H1 (cell line): Measurements from ENCODE around the gene TP53RK. TPM values are rescaled to one million over a fixed set of nuclear protein-coding genes. Genes with fewer than 3 reads are reported as not detected.

Experiments used
- CTCF ChIA-PET: fragments of 300-600 bp; sonication (Branson Sonifier 250); formaldehyde crosslinking; loops from one replicate; lab custom pipeline; 2021; ENCODE audit not compliant: partially characterized antibody; lab: Charles Lee
- POLR2A ChIA-PET: fragments of 300-600 bp; sonication (Branson Sonifier 250); formaldehyde crosslinking; loops from one replicate; lab custom pipeline; 2021; ENCODE audit warnings: inconsistent platforms; ENCODE audit not compliant: partially characterized antibody; lab: Charles Lee
- DNase-seq, 2 experiments: peaks; one replicate each; pipeline versions ENCODE4 v3.0.0 to v3.0.0-alpha.2; 2010 to 2022; ENCODE audit warnings: low spot score in 2 of 2, low read depth in 1 of 2, mixed read lengths in 1 of 2
- FAIRE-seq: peaks from 2 replicates; lab custom pipeline; 2011; peaks lifted over from hg19 to GRCh38; lab: Jason Lieb, UNC
- H2AFZ ChIP-seq: 2 replicates; pipeline ENCODE4 v1.8.1; 2012; ENCODE audit warnings: low read length, inconsistent platforms
- H2AK5ac ChIP-seq: 2 replicates; pipeline ENCODE4 v1.6.1; 2013; ENCODE audit warnings: low read depth, low read length
- H2BK120ac ChIP-seq: replicated peaks from 2 replicates; pipeline ENCODE3; 2013; ENCODE audit warnings: low read depth, low read length, inconsistent platforms
- H2BK12ac ChIP-seq: 2 replicates; pipeline ENCODE4 v1.6.1; 2013; ENCODE audit warnings: low read depth, low read length
- H2BK15ac ChIP-seq: 2 replicates; pipeline ENCODE4 v1.6.1; 2013; ENCODE audit warnings: low read length
- H2BK20ac ChIP-seq: 2 replicates; pipeline ENCODE4 v1.6.1; 2013; ENCODE audit warnings: low read length
- H2BK5ac ChIP-seq: 2 replicates; pipeline ENCODE4 v1.6.1; 2013; ENCODE audit warnings: low read depth, low read length
- H3K14ac ChIP-seq: 2 replicates; pipeline ENCODE4 v1.6.1; 2013; ENCODE audit warnings: inconsistent platforms; ENCODE audit not compliant: insufficient read length
- H3K18ac ChIP-seq: 2 replicates; pipeline ENCODE4 v1.6.1; 2013; ENCODE audit warnings: low read length; ENCODE audit errors: extremely low read depth
- H3K23ac ChIP-seq: 2 replicates; pipeline ENCODE4 v1.6.1; 2013; ENCODE audit warnings: inconsistent platforms; ENCODE audit not compliant: insufficient read length
- H3K23me2 ChIP-seq: 2 replicates; pipeline ENCODE4 v1.6.1; 2013; ENCODE audit warnings: low read depth, low read length
- H3K27ac ChIP-seq: 2 replicates; pipeline ENCODE4 v1.6.1; 2011; ENCODE audit warnings: low read depth, low read length, inconsistent platforms
- H3K27me3 ChIP-seq, 4 experiments: replicated peaks in 1 of 4; 1 replicate in 1 of 4; 2 replicates in 3 of 4; pipeline versions ENCODE4 v1.6.1 to v1.8.1; 2011 to 2013; ENCODE audit warnings: low read length in 3 of 4, mild to moderate bottlenecking in 3 of 4, inconsistent platforms in 2 of 4, mixed read lengths in 2 of 4, moderate library complexity in 1 of 4; ENCODE audit not compliant: control insufficient read depth in 3 of 4, insufficient read depth in 3 of 4; ENCODE audit errors: extremely low read depth in 1 of 4
- H3K36me3 ChIP-seq, 4 experiments: 2 replicates each; pipeline versions ENCODE4 v1.6.1 to v1.8.1; 2011 to 2013; ENCODE audit warnings: mild to moderate bottlenecking in 4 of 4, low read length in 3 of 4, moderate library complexity in 2 of 4, control low read depth in 1 of 4, inconsistent platforms in 1 of 4; ENCODE audit not compliant: insufficient read depth in 4 of 4, control insufficient read depth in 2 of 4
- H3K4ac ChIP-seq: replicated peaks from 2 replicates; pipeline ENCODE3; 2013; ENCODE audit warnings: low read length, low read depth, mixed read lengths, inconsistent platforms; ENCODE audit not compliant: insufficient read length
- H3K4me1 ChIP-seq, 4 experiments: replicated peaks in 1 of 4; 1 replicate in 1 of 4; 2 replicates in 3 of 4; pipeline versions ENCODE4 v1.6.1 to v1.8.1; 2011 to 2013; ENCODE audit warnings: low read length in 3 of 4, inconsistent platforms in 2 of 4, mixed read lengths in 1 of 4; ENCODE audit not compliant: insufficient read depth in 4 of 4, control insufficient read depth in 3 of 4
- H3K4me2 ChIP-seq, 2 experiments: 2 replicates each; pipeline versions ENCODE4 v1.6.1 to v1.8.1; 2011 to 2013; ENCODE audit warnings: low read depth in 2 of 2, low read length in 2 of 2, control low read depth in 1 of 2, inconsistent platforms in 1 of 2, mild to moderate bottlenecking in 1 of 2; ENCODE audit not compliant: insufficient read depth in 1 of 2
- H3K4me3 ChIP-seq, 4 experiments: fragments of 200-600, 300-600 bp in 1 of 4; sonication (generic), shearing (Covaris generic), sonication (Bioruptor Twin) in 1 of 4; 2 replicates each; pipeline versions ENCODE4 v1.5.1 to v1.8.1; 2011 to 2016; ENCODE audit warnings: low read length in 4 of 4, low read depth in 3 of 4, control low read depth in 2 of 4, inconsistent platforms in 2 of 4, mild to moderate bottlenecking in 2 of 4, mixed read lengths in 1 of 4, moderate library complexity in 1 of 4; ENCODE audit not compliant: insufficient read depth in 2 of 4; ENCODE audit errors: extremely low read depth in 1 of 4
- H3K56ac ChIP-seq: replicated peaks from 2 replicates; pipeline ENCODE3; 2013; ENCODE audit warnings: low read depth, mild to moderate bottlenecking, mixed read lengths, low read length, inconsistent platforms; ENCODE audit not compliant: insufficient read length
- H3K79me1 ChIP-seq: 2 replicates; pipeline ENCODE4 v1.6.1; 2013; ENCODE audit warnings: low read depth, low read length, control low read depth
- H3K79me2 ChIP-seq, 2 experiments: 2 replicates each; pipeline versions ENCODE4 v1.6.1 to v1.8.1; 2012 to 2013; ENCODE audit warnings: low read length in 2 of 2, mild to moderate bottlenecking in 2 of 2, inconsistent platforms in 1 of 2; ENCODE audit not compliant: insufficient read depth in 2 of 2, control insufficient read depth in 1 of 2
- H3K9ac ChIP-seq, 4 experiments: replicated peaks in 1 of 4; 1 replicate in 1 of 4; 2 replicates in 3 of 4; pipeline versions ENCODE4 v1.6.1 to v1.8.1; 2011 to 2013; ENCODE audit warnings: low read depth in 3 of 4, low read length in 3 of 4, control low read depth in 2 of 4, mild to moderate bottlenecking in 2 of 4, moderate library complexity in 2 of 4, inconsistent platforms in 1 of 4; ENCODE audit errors: extremely low read depth in 1 of 4
- H3K9me3 ChIP-seq, 2 experiments: 2 replicates each; pipeline versions ENCODE4 v1.6.1 to v1.8.1; 2012 to 2013; ENCODE audit warnings: mild to moderate bottlenecking in 2 of 2, moderate library complexity in 2 of 2, control low read depth in 1 of 2, inconsistent platforms in 1 of 2, low read depth in 1 of 2, low read length in 1 of 2, mixed read lengths in 1 of 2; ENCODE audit not compliant: insufficient read depth in 2 of 2
- H4K20me1 ChIP-seq, 2 experiments: replicated peaks in 1 of 2; 2 replicates each; pipeline versions ENCODE3 to v1.8.1; 2011 to 2013; ENCODE audit warnings: inconsistent platforms in 2 of 2, low read length in 2 of 2, mild to moderate bottlenecking in 1 of 2; ENCODE audit not compliant: insufficient read depth in 2 of 2, control insufficient read depth in 1 of 2
- H4K5ac ChIP-seq: 2 replicates; pipeline ENCODE4 v1.6.1; 2013; ENCODE audit warnings: low read length, low read depth, mixed read lengths, inconsistent platforms; ENCODE audit not compliant: insufficient read length
- H4K8ac ChIP-seq: 2 replicates; pipeline ENCODE4 v1.8.0; 2013; ENCODE audit warnings: mild to moderate bottlenecking, moderate library complexity, low read length, inconsistent platforms; ENCODE audit not compliant: insufficient read depth; ENCODE audit errors: extremely low read depth
- H4K91ac ChIP-seq: replicated peaks from 2 replicates; pipeline ENCODE3; 2013; ENCODE audit warnings: low read length, mixed read lengths, inconsistent platforms; ENCODE audit not compliant: insufficient read length
- BACH1 ChIP-seq: IDR thresholded peaks from 2 replicates; pipeline ENCODE4 v1.6.1; 2012; ENCODE audit warnings: low read length, improper control_type of control experiment
- KDM4A ChIP-seq: IDR thresholded peaks from one replicate; pipeline ENCODE4 v1.7.1; 2012; ENCODE audit warnings: low read depth, mild to moderate bottlenecking, moderate library complexity, low read length, inconsistent platforms; ENCODE audit not compliant: severe bottlenecking
- PHF8 ChIP-seq: fragments of 200-600 bp; sonication (generic); conservative IDR thresholded peaks from 2 replicates; pipeline ENCODE4 v1.7.1; 2012; ENCODE audit warnings: low read depth, mild to moderate bottlenecking, inconsistent platforms, low read length, moderate library complexity
- RXRA ChIP-seq: IDR thresholded peaks from 2 replicates; pipeline ENCODE4 v1.6.1; 2011; ENCODE audit warnings: low read depth, mild to moderate bottlenecking, low read length, moderate library complexity; ENCODE audit not compliant: insufficient read depth
- WGBS, 2 experiments: shearing (Covaris generic) in 1 of 2; methylation state at CpG; one replicate each; pipeline versions ENCODE4 v1.1.6 to v1.1.7; 2013 to 2015; ENCODE audit warnings: low lambda C conversion rate in 2 of 2, mixed read lengths in 2 of 2, inconsistent platforms in 1 of 2, low coverage in 1 of 2, missing lambda C conversion rate in 1 of 2; ENCODE audit not compliant: insufficient replicate concordance in 2 of 2, insufficient coverage in 1 of 2, insufficient read length in 1 of 2; ENCODE audit errors: extremely low coverage in 1 of 2, missing lambda C conversion rate in 1 of 2; 5-methylcytosine and 5-hydroxymethylcytosine counted together
- polyA plus RNA-seq, 7 experiments: library from polyadenylated mRNA; depleted of rRNA in 3 of 7; stranded (reverse) in 5 of 7; unstranded in 2 of 7; fragments of >200 nt in 5 of 7; fragments of 200-250 nt in 2 of 7; gene quantifications; 1 replicate in 5 of 7; 2 replicates in 1 of 7; 4 replicates in 1 of 7; pipeline versions ENCODE4 v1.2.1 to v1.2.3, GENCODE V29; 2011 to 2013; ENCODE audit warnings: missing spikeins in 2 of 7, mixed read lengths in 2 of 7
- total RNA-seq: library from RNA; stranded (reverse); fragmentation: NEBNext Ultra II Directional; extraction: Animal tissue kit (Norgen Biotek cat#: 25700); gene quantifications from 2 replicates; pipeline ENCODE4 v1.2.1, GENCODE V29; 2021

Gene TP53RK
- total and polyA plus RNA-seq, 2 of the 8 experiments (the other 6 are each of a cell fraction or from before 2014, with no cell fraction given), result 8.5 to 16.3 TPM

GRCh38 chr20:46701556-46701955 is 12.3 kb upstream of the TP53RK start:
- no peaks in the 10 kb centered on the region for H3K36me3 ChIP-seq
- no peak overlapping the region for H2BK15ac ChIP-seq
- no peak overlapping the region for H3K23ac ChIP-seq
- H4K5ac ChIP-seq, result no peak overlapping the region
- no peak overlapping the region for H3K14ac ChIP-seq
- no peak overlapping the region; the same call in 1 of the 2 replicates for H2BK12ac ChIP-seq
- no peak overlapping the region for H2AK5ac ChIP-seq
- H3K27ac ChIP-seq, result no peak overlapping the region
- H4K20me1 ChIP-seq, result no peaks in the 10 kb centered on the region
- no peaks in the 10 kb centered on the region for H3K79me2 ChIP-seq
- H3K23me2 ChIP-seq, result no peaks in the 10 kb centered on the region
- H4K8ac ChIP-seq, result no peak overlapping the region
- no peak overlapping the region for H3K9ac ChIP-seq
- H3K4ac ChIP-seq, result no peak overlapping the region
- DNase-seq (no peak), FAIRE-seq (no peak)
- ChIA-PET CTCF (interaction anchor here (0.6 to 2.0 kb wide), 6 partner anchors 8 to 400 kb away, joined by 3 to 6 read pairs (median 4); partner anchors contain the start of gene SLC2A10), POLR2A (interaction anchor here (0.8 to 4.7 kb wide), 3 partner anchors 9 to 19 kb away, joined by 4 to 22 read pairs (median 16); partner anchors contain the start of gene TP53RK)
- peaks cover 0 to 18% (median 9%) of the 10 kb centered on the region in 4 experiments; a peak in 6 of 7 replicates for H3K4me1 ChIP-seq
- no peak overlapping the region for H3K56ac ChIP-seq
- no peak overlapping the region for H3K4me3 ChIP-seq
- TF ChIP-seq RXRA (no peak), PHF8 (no peak), KDM4A (no peak), BACH1 (no peak)
- no peak overlapping the region for H3K4me2 ChIP-seq
- peaks cover 0 to 6% of the 10 kb centered on the region in 2 experiments; a peak in 2 of 4 replicates for H3K9me3 ChIP-seq
- H2BK120ac ChIP-seq, result no peak overlapping the region
- H2AFZ ChIP-seq, result peak overlapping the region; percentile 7; the same call in 1 of the 2 replicates
- no peak overlapping the region for H4K91ac ChIP-seq
- H2BK20ac ChIP-seq, result no peak overlapping the region
- H3K27me3 ChIP-seq, result no peaks in the 10 kb centered on the region
- 87% methylated on average over 4 of the region's 4 CpGs; no CpG with 5 or more reads in 1 of the 2 experiments for WGBS, 2 experiments
- no peaks in the 10 kb centered on the region for H3K79me1 ChIP-seq
- peak overlapping the region; percentile 22; the same call in 1 of the 2 replicates for H2BK5ac ChIP-seq
- H3K18ac ChIP-seq, result peak overlapping the region; percentile 74; the same call in 1 of the 2 replicates
